ENCODE results near the gene CACNG8. TPM values are rescaled to one million over a fixed set of nuclear protein-coding genes. Genes with fewer than 3 reads are reported as not detected.

CACNG8 gene
- polyA plus RNA-seq, 1 of the 3 experiments (the other 2 are of a cell fraction) = 1.3 TPM

GRCh38 chr19:53982611-53983010, 19.9 kb downstream of the CACNG8 start:
- Histone ChIP-seq H4K20me1 (ENCODE audit: insufficient read depth) (no peaks in the 10 kb centered on the region), H3K4me2 (no peak overlapping the region), H3K9me3 (no peaks in the 10 kb centered on the region), H3K4me3 (ENCODE audit: low read depth in 2 of 2, low read length in 1 of 2) (peak overlapping the region in 1 of 2 experiments; percentile 21; a peak in 1 of 4 replicates), H3K9ac (no peak overlapping the region), H3K27ac (ENCODE audit: low read depth in 2 of 2, low read length in 1 of 2) (no peak overlapping the region), H3K36me3 (replicated peaks in 1 of 2; ENCODE audit: control insufficient read depth in 1 of 2, insufficient read depth in 2 of 2, low read length in 1 of 2) (no peaks in the 10 kb centered on the region), H3K79me2 (ENCODE audit: insufficient read depth) (peaks cover 11% of the 10 kb centered on the region), H2AFZ (ENCODE audit: low read depth) (no peak overlapping the region), H3K27me3 (ENCODE audit: insufficient read depth) (no peaks in the 10 kb centered on the region), H3K9me2 (no peaks in the 10 kb centered on the region), H3F3A (replicated peaks; ENCODE audit: insufficient read depth) (peaks cover 50% of the 10 kb centered on the region), H3K4me1 (ENCODE audit: control insufficient read depth in 1 of 2, insufficient read depth in 2 of 2, low read depth in 1 of 2, low read length in 1 of 2) (peaks cover 7 to 19% of the 10 kb centered on the region in 2 experiments; a peak in 3 of 4 replicates)
- POLR2A ChIA-PET = no interaction called here
- no CpG with 5 or more reads among the region's 61 CpGs for WGBS (ENCODE audit: low lambda C conversion rate)
- TF ChIP-seq RFX5 (IDR thresholded peaks at IDR 0.05; ENCODE audit: low read length) (no peak), USF1 (IDR thresholded peaks at IDR 0.05; ENCODE audit: borderline replicate concordance, low read depth) (no peak), TCF12 (IDR thresholded peaks at IDR 0.05) (no peak), MXI1 (IDR thresholded peaks at IDR 0.05; ENCODE audit: low read depth, low read length) (no peak), YY1 (IDR thresholded peaks at IDR 0.05; ENCODE audit: low read depth) (no peak), NRF1 (IDR thresholded peaks at IDR 0.05; ENCODE audit: low read depth, low read length) (peak; percentile 35; the same call in 1 of the 2 replicates), RCOR1 (IDR thresholded peaks at IDR 0.05; ENCODE audit: low read length) (no peak), MAX (IDR thresholded peaks at IDR 0.05; ENCODE audit: low read depth) (0 out of 2 replicates have a peak, but pooled peaks have one; percentile 17), IRF3 (IDR thresholded peaks at IDR 0.05; ENCODE audit: low read depth, low read length) (no peak)
- DNase-seq = peak; percentile 80
- CTCF ChIA-PET = interaction anchor here (0.8 kb wide), 1 partner anchor 76 kb away, joined by 3 read pairs; no protein-coding TSS in a partner anchor

- peaks cover 11% of the 10 kb centered on the region for H3K79me2 ChIP-seq (ENCODE audit: insufficient read depth)
- H3K4me2 ChIP-seq = no peak overlapping the region
- no peaks in the 10 kb centered on the region for H3K9me2 ChIP-seq
- no peak for DNase-seq
- no peak overlapping the region for H3K9ac ChIP-seq
- no peaks in the 10 kb centered on the region for H3K9me3 ChIP-seq
- H3K27me3 ChIP-seq (ENCODE audit: insufficient read depth) = no peaks in the 10 kb centered on the region
- no peaks in the 10 kb centered on the region for H4K20me1 ChIP-seq (ENCODE audit: insufficient read depth)
- H3F3A ChIP-seq (replicated peaks; ENCODE audit: insufficient read depth) = peaks cover 51% of the 10 kb centered on the region
- no peak overlapping the region for H2AFZ ChIP-seq (ENCODE audit: low read depth)
- ChIA-PET CTCF (interaction anchor here (0.8 to 1.7 kb wide), 2 partner anchors 40 to 77 kb away, joined by 3 to 4 read pairs; no protein-coding TSS in a partner anchor), POLR2A (no interaction called here)
- WGBS (ENCODE audit: low lambda C conversion rate) = 70% methylated on average over 24 of the region's 24 CpGs
- H3K4me1 ChIP-seq (ENCODE audit: control insufficient read depth in 1 of 2, insufficient read depth in 2 of 2, low read depth in 1 of 2, low read length in 1 of 2) = peaks cover 7 to 21% of the 10 kb centered on the region in 2 experiments; a peak in 3 of 4 replicates
- TF ChIP-seq TCF12 (IDR thresholded peaks at IDR 0.05) (no peak), REST (IDR thresholded peaks at IDR 0.05; ENCODE audit: low read depth, low read length) (no peak), FOXM1 (IDR thresholded peaks at IDR 0.05; ENCODE audit: low read depth) (no peak)
- H3K36me3 ChIP-seq (replicated peaks in 1 of 2; ENCODE audit: control insufficient read depth in 1 of 2, insufficient read depth in 2 of 2, low read length in 1 of 2) = no peaks in the 10 kb centered on the region
- H3K4me3 ChIP-seq (ENCODE audit: low read depth in 2 of 2, low read length in 1 of 2) = no peak overlapping the region
- H3K27ac ChIP-seq (ENCODE audit: low read depth in 2 of 2, low read length in 1 of 2) = no peak overlapping the region
Measured at GRCh38 chr19:53983457-53984289, 20.9 kb downstream of the CACNG8 start.

Data from SK-N-SH (cell line).